ENCODE results near the gene HDAC2. TPM values are rescaled to one million over a fixed set of nuclear protein-coding genes. Genes with fewer than 3 reads are reported as not detected.
"Not testable (repeated sequence)": the region's sequence is repeated elsewhere in the genome, so short reads cannot be mapped to it uniquely, and the experiment has no call there.

The HDAC2 gene
- 10 to 100 TPM; 18.3 to 59.6 (median 48.0) TPM for total RNA-seq
- polyA plus RNA-seq: 10 to 100 TPM; 26.9 to 64.7 TPM
- long read RNA-seq, donor 1, full-length matches to known transcripts: 75 of 89 reads
- long read RNA-seq, donor 1, partial matches to known transcripts: 12 of 89 reads
- long read RNA-seq, donor 1, other reads (novel, unspliced or antisense): 2 of 89 reads
- long read RNA-seq, donor 2, full-length matches to known transcripts: 196 of 381 reads
- long read RNA-seq, donor 2, partial matches to known transcripts: 175 of 381 reads
- long read RNA-seq, donor 2, other reads (novel, unspliced or antisense): 10 of 381 reads
- long read RNA-seq, donor 3, full-length matches to known transcripts: 63 of 86 reads
- long read RNA-seq, donor 3, partial matches to known transcripts: 18 of 86 reads
- long read RNA-seq, donor 3, other reads (novel, unspliced or antisense): 5 of 86 reads

DNA sequence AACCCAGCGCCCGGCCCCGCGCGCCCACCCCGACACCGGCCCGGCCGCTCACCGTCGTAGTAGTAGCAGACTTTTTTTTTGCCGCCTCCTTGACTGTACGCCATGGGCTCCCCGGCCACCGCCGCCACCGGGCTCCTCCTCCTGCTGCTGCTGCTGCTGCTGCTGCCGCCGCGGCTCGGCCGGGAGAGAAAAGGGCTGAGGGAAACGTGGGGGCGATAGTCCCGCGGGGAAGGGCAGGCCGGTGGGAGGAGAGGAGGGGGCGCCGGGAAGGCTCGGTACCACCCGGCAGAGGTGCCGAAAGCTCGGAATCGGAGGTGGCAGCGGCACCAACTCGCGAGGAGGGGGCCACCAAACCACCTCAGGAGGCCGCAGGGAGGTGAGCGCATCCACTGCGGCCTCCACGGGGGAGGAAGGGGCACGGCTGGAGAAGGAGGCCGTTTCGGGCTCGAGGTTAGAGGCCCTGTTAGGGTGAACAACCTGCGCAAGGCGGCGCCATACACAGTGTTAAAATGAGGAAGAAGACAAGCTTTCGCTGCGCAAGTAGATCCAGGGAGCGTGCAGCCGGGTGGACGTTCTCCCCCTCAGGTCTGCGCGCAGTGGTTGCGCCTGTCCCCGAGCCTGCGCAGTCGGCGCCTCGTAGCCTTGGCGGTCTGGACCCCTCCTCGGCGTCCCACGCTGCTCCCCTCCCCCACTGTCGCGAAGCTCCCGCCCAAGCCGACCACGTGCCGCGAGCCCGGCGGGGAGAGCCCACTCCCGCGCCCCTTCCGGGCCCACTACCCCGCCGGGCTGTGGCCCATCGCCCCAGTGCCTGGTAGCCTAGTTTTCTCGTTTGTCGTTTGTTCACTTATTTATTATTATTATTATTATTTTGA, at the start of gene HDAC2:
TSS of gene HDAC2 (minus strand) at position 344 of the 872 bp plus-strand sequence. CDS start at position 104, 240 bp downstream.
- 0 to 1% (median 1%) methylated on average over 38 to 82 of the region's 82 CpGs for WGBS, 4 donors

DNA sequence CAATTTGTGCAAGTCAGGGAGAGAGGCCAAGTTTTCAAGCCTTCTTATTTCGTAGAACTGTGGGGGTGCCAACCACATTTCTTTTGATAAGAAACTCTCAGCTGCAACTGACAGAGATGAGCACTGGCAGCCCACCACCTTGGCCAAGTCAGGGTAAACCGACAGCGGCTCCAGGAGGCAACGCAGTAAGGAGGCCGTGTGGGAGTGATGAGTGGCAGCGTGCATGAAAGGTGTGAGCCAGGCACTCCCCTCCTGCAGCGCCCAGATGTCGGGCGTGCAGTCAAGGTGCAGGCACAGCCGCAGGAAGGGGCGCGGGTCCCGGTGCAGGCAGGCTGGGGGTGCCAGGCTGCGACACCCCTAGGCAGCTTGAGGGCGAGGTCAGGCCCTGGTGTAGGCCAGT, 49.2 kb upstream of the HDAC2 start:
- no peaks in the 10 kb centered on the region for H3K4me1 ChIP-seq
- H3K27ac ChIP-seq: no peak overlapping the region
- WGBS, 4 donors: 90 to 92% (median 91%) methylated on average over 15 of the region's 15 CpGs
- H3K4me3 ChIP-seq: no peak overlapping the region
- no peaks in the 10 kb centered on the region for H3K36me3 ChIP-seq
- DNase-seq (no peak), ATAC-seq (no peak)
- H3K9me3 ChIP-seq: no peaks in the 10 kb centered on the region
- intact Hi-C loops (cut with DNase I): no loop called here
- TF ChIP-seq POLR2A (IDR thresholded peaks at IDR 0.05): no peak
- TF ChIP-seq, protein P1, sequence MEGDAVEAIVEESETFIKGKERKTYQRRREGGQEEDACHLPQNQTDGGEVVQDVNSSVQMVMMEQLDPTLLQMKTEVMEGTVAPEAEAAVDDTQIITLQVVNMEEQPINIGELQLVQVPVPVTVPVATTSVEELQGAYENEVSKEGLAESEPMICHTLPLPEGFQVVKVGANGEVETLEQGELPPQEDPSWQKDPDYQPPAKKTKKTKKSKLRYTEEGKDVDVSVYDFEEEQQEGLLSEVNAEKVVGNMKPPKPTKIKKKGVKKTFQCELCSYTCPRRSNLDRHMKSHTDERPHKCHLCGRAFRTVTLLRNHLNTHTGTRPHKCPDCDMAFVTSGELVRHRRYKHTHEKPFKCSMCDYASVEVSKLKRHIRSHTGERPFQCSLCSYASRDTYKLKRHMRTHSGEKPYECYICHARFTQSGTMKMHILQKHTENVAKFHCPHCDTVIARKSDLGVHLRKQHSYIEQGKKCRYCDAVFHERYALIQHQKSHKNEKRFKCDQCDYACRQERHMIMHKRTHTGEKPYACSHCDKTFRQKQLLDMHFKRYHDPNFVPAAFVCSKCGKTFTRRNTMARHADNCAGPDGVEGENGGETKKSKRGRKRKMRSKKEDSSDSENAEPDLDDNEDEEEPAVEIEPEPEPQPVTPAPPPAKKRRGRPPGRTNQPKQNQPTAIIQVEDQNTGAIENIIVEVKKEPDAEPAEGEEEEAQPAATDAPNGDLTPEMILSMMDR (IDR thresholded peaks at IDR 0.05): no peak
- H3K27me3 ChIP-seq: no peaks in the 10 kb centered on the region

More for the DNA sequence above, at the start of gene HDAC2:
- intact Hi-C loops (cut with DNase I): no loop called here
- Histone ChIP-seq H3K27ac (peak within 1 kb of the TSS; percentile 81 to 97 (median 92)), H3K9me3 (no peaks in the 10 kb centered on the region), H3K27me3 (no peaks in the 10 kb centered on the region), H3K36me3 (no peaks in the 10 kb centered on the region), H3K4me1 (peaks cover 3 to 44% (median 25%) of the 10 kb centered on the region in 12 donors), H3K4me3 (peak within 1 kb of the TSS; percentile 84 to 100 (median 93))
- TF ChIP-seq POLR2A (IDR thresholded peaks at IDR 0.05): peak in 1 of 2 donors; percentile 45
- TF ChIP-seq, protein P1 (IDR thresholded peaks at IDR 0.05): no peak
- DNase-seq (peak; percentile 88 to 95 (median 91)), ATAC-seq (peak; percentile 94 to 97 (median 95))

DNA sequence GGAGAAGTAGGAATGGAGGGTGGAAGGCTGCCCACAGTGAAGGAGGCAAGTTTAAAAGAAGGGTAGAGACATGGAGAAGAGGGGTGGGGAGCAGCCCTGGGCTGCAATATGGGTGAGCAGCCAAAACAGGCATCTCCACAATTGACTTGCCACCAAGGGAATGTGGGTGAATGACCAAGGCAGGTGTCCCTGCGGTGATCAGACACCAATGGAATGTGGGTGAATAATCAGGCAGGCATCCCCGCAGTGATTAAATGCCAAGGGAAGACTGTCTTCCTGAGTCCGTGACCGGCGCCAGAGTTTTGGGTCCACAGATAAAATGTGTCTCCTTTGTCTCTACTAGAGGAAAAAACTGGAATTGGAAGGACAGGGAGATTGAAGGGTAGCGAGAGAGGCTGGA, 46.2 kb upstream of the HDAC2 start:
- intact Hi-C loops (cut with DNase I); H3K27me3 ChIP-seq; H3K4me1 ChIP-seq; H3K4me3 ChIP-seq; ATAC-seq; H3K27ac ChIP-seq; DNase-seq; H3K36me3 ChIP-seq; H3K9me3 ChIP-seq: not testable (repeated sequence)
- WGBS, 4 donors: 89 to 93% (median 93%) methylated on average over 6 of the region's 6 CpGs

DNA sequence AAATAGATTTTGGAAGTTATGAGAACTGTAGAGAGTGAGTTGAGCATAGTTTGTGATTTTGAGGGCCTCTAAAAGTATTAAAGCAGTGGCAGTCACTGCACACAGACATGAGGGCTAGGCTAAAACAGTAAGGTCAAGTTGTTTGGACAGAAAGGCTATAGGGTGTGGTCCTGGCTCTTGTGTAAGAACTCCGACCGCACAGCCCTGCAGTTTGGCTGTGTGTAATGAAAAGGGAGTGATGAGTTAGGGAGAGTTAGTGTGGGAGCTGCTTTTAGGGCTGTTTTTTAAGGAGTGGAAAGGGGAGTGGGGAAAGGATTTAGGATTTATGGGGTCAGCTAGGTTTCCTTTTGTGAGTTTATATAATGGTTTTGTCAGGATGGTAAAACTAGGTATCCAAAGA, 43.2 kb upstream of the HDAC2 start:
- H3K9me3 ChIP-seq; ATAC-seq; DNase-seq; H3K27me3 ChIP-seq; H3K27ac ChIP-seq; H3K4me3 ChIP-seq; intact Hi-C loops (cut with DNase I); H3K36me3 ChIP-seq; H3K4me1 ChIP-seq: not testable (repeated sequence)
- WGBS, 4 donors: 60 to 77% (median 73%) methylated on average over 2 of the region's 2 CpGs

DNA sequence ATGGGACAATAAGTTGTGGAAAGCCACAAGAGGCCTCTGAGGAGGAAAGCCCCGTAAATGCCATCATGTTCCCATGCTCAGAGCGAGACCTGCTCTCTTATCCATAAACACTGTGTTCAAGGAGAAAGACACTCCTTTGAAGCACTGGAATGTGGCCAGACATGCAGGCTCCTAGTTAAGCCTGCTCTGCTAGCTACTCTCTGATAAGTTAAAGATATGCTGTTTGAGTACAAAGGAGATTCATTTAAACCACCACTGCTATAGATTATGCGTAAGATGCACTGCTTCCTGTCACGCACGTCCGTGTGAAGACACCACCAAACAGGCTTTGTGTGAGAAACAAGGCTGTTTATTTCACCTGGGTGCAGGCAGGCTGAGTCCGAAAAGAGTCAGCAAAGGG, 40.5 kb upstream of the HDAC2 start:
- H3K27ac ChIP-seq; H3K4me1 ChIP-seq; H3K9me3 ChIP-seq; ATAC-seq; intact Hi-C loops (cut with DNase I); H3K36me3 ChIP-seq; H3K27me3 ChIP-seq; DNase-seq; H3K4me3 ChIP-seq: not testable (repeated sequence)
- WGBS, 4 donors: 65 to 70% (median 68%) methylated on average over 7 of the region's 7 CpGs
